Neural progenitor cell (in vitro differentiated cells): ENCODE data around the gene DCAF12L2. TPM values are rescaled to one million over a fixed set of nuclear protein-coding genes. Genes with fewer than 3 reads are reported as not detected.

Source experiments
- DNase-seq: peaks from one replicate; pipeline ENCODE4 v3.0.0-alpha.2; 2016; ENCODE audit warnings: low spot score
- H2AFZ ChIP-seq: fragments of 200-600 bp; sonication (generic); replicated peaks from 2 replicates; pipeline ENCODE4 v1.6.1; 2016; ENCODE audit warnings: antibody characterized with exemption
- H3F3A ChIP-seq: fragments of 200-600 bp; sonication (generic); 2 replicates; pipeline ENCODE4 v1.6.1; 2016; ENCODE audit warnings: antibody characterized with exemption, low read depth
- H3K27ac ChIP-seq: fragments of 200-600 bp; sonication (generic); 2 replicates; pipeline ENCODE4 v1.5.1; 2016; ENCODE audit warnings: mild to moderate bottlenecking
- H3K27me3 ChIP-seq: fragments of 200-600 bp; sonication (generic); 2 replicates; pipeline ENCODE4 v1.6.1; 2016; ENCODE audit warnings: mild to moderate bottlenecking, moderate library complexity
- H3K36me3 ChIP-seq: fragments of 200-600 bp; sonication (generic); 2 replicates; pipeline ENCODE4 v1.5.1; 2016
- H3K4me1 ChIP-seq: fragments of 200-600 bp; sonication (generic); 2 replicates; pipeline ENCODE4 v1.6.1; 2016; ENCODE audit warnings: mixed run types
- H3K4me2 ChIP-seq: fragments of 200-600 bp; sonication (generic); 2 replicates; pipeline ENCODE4 v1.6.1; 2016
- H3K4me3 ChIP-seq: fragments of 200-600 bp; sonication (generic); 2 replicates; pipeline ENCODE4 v1.5.1; 2016
- H3K79me2 ChIP-seq: fragments of 200-600 bp; sonication (generic); 2 replicates; pipeline ENCODE4 v1.6.1; 2016; ENCODE audit warnings: low read depth
- H3K9ac ChIP-seq: fragments of 200-600 bp; sonication (generic); 2 replicates; pipeline ENCODE4 v1.6.1; 2016
- H3K9me3 ChIP-seq: fragments of 200-600 bp; sonication (generic); 2 replicates; pipeline ENCODE4 v1.5.1; 2016; ENCODE audit warnings: low read depth
- H4K20me1 ChIP-seq: fragments of 200-600 bp; sonication (generic); 2 replicates; pipeline ENCODE4 v1.6.1; 2016; ENCODE audit warnings: low read depth
- H3K27ac Mint-ChIP-seq: 3 replicates; pipeline ENCODE4 v1.8.0; 2021; ENCODE audit warnings: mixed read lengths
- H3K27me3 Mint-ChIP-seq: 2 replicates; pipeline ENCODE4 v1.8.0; 2022; ENCODE audit warnings: low read depth, mild to moderate bottlenecking, inconsistent platforms, moderate library complexity, mixed read lengths; ENCODE audit not compliant: insufficient read depth
- H3K36me3 Mint-ChIP-seq: 3 replicates; pipeline ENCODE4 v1.8.0; 2021; ENCODE audit warnings: mixed read lengths
- H3K4me1 Mint-ChIP-seq: 3 replicates; pipeline ENCODE4 v1.8.0; 2021; ENCODE audit warnings: mixed read lengths
- H3K4me3 Mint-ChIP-seq: 3 replicates; pipeline ENCODE4 v1.8.0; 2021; ENCODE audit warnings: mild to moderate bottlenecking, moderate library complexity, mixed read lengths
- H3K9me3 Mint-ChIP-seq: 3 replicates; pipeline ENCODE4 v1.8.0; 2020; ENCODE audit warnings: mixed read lengths
- CTCF ChIP-seq: fragments of 200-600 bp; sonication (generic); IDR thresholded peaks from 2 replicates; pipeline ENCODE4 v1.5.1; 2017; ENCODE audit warnings: antibody characterized with exemption, mild to moderate bottlenecking
- EZH2 ChIP-seq: fragments of 200-600 bp; sonication (generic); IDR thresholded peaks from 2 replicates; pipeline ENCODE4 v1.6.1; 2017; ENCODE audit warnings: antibody characterized with exemption, mild to moderate bottlenecking, moderate library complexity
- EZH2phosphoT487 ChIP-seq: fragments of 200-600 bp; sonication (generic); IDR thresholded peaks from 2 replicates; pipeline ENCODE4 v1.6.1; 2017; ENCODE audit warnings: antibody characterized with exemption
- total RNA-seq: library from RNA; depleted of rRNA; stranded (reverse); fragments of >200 nt; gene quantifications from 2 replicates; pipeline ENCODE4 v1.2.3, GENCODE V29; 2015; ENCODE audit warnings: low replicate concordance

The DCAF12L2 gene
- total RNA-seq, 1 donor from 2014 or later: 1.6 TPM

GRCh38 chrX:126167560-126167959, 1.5 kb upstream of the DCAF12L2 start:
- Histone ChIP-seq H3K36me3 (no peaks in the 10 kb centered on the region), H3K79me2 (no peaks in the 10 kb centered on the region), H3K9me3 (no peaks in the 10 kb centered on the region), H3K27me3 (peaks cover 21% of the 10 kb centered on the region), H3K4me3 (no peak overlapping the region), H3K27ac (no peak overlapping the region), H4K20me1 (no peaks in the 10 kb centered on the region), H3F3A (no peaks in the 10 kb centered on the region), H3K9ac (no peak overlapping the region), H3K4me2 (no peak overlapping the region), H2AFZ (no peak overlapping the region), H3K4me1 (no peaks in the 10 kb centered on the region)
- peaks cover 6% of the 10 kb centered on the region for H3K27me3 Mint-ChIP-seq
- no peak for DNase-seq
- no peak for TF ChIP-seq EZH2phosphoT487
- no peak for TF ChIP-seq EZH2
- TF ChIP-seq CTCF: no peak
- H3K27ac Mint-ChIP-seq: no peak overlapping the region
- H3K36me3 Mint-ChIP-seq: no peaks in the 10 kb centered on the region
- H3K4me1 Mint-ChIP-seq: peaks cover 2% of the 10 kb centered on the region
- no peak overlapping the region for H3K4me3 Mint-ChIP-seq
- no peaks in the 10 kb centered on the region for H3K9me3 Mint-ChIP-seq

- Histone ChIP-seq H2AFZ (no peak overlapping the region), H3K4me1 (peaks cover 6% of the 10 kb centered on the region), H3K27ac (no peak overlapping the region), H3K27me3 (peaks cover 21% of the 10 kb centered on the region), H3K36me3 (no peaks in the 10 kb centered on the region), H4K20me1 (no peaks in the 10 kb centered on the region), H3K79me2 (no peaks in the 10 kb centered on the region), H3K4me2 (peak overlapping the region; percentile 47), H3K9ac (no peak overlapping the region), H3K9me3 (no peaks in the 10 kb centered on the region), H3K4me3 (peak overlapping the region; percentile 42), H3F3A (no peaks in the 10 kb centered on the region)
- no peak for DNase-seq
- Mint-ChIP-seq H3K36me3 (no peaks in the 10 kb centered on the region), H3K9me3 (no peaks in the 10 kb centered on the region), H3K4me1 (no peaks in the 10 kb centered on the region), H3K4me3 (no peak overlapping the region), H3K27me3 (peaks cover 6% of the 10 kb centered on the region), H3K27ac (no peak overlapping the region)
- TF ChIP-seq CTCF: no peak
- TF ChIP-seq EZH2: no peak
- TF ChIP-seq EZH2phosphoT487: no peak
These were observed 728 bp downstream of the DCAF12L2 start for GRCh38 chrX:126165401-126165720.

GRCh38 chrX:126164689-126165400, 1.2 kb downstream of the DCAF12L2 start:
- no peak for DNase-seq
- Histone ChIP-seq H3K9ac (no peak overlapping the region), H3K79me2 (no peaks in the 10 kb centered on the region), H3K36me3 (no peaks in the 10 kb centered on the region), H3K4me1 (peaks cover 6% of the 10 kb centered on the region), H3F3A (no peaks in the 10 kb centered on the region), H3K9me3 (no peaks in the 10 kb centered on the region), H3K27ac (no peak overlapping the region), H4K20me1 (no peaks in the 10 kb centered on the region), H2AFZ (no peak overlapping the region), H3K4me3 (no peak overlapping the region), H3K27me3 (peaks cover 21% of the 10 kb centered on the region), H3K4me2 (no peak overlapping the region)
- TF ChIP-seq EZH2phosphoT487: no peak
- TF ChIP-seq CTCF: no peak
- no peak for TF ChIP-seq EZH2
- Mint-ChIP-seq H3K36me3 (no peaks in the 10 kb centered on the region), H3K9me3 (no peaks in the 10 kb centered on the region), H3K4me1 (no peaks in the 10 kb centered on the region), H3K27ac (no peak overlapping the region), H3K4me3 (no peak overlapping the region), H3K27me3 (peaks cover 6% of the 10 kb centered on the region)
